ENCODE data around the gene COL4A2.

COL4A2 gene

DNA sequence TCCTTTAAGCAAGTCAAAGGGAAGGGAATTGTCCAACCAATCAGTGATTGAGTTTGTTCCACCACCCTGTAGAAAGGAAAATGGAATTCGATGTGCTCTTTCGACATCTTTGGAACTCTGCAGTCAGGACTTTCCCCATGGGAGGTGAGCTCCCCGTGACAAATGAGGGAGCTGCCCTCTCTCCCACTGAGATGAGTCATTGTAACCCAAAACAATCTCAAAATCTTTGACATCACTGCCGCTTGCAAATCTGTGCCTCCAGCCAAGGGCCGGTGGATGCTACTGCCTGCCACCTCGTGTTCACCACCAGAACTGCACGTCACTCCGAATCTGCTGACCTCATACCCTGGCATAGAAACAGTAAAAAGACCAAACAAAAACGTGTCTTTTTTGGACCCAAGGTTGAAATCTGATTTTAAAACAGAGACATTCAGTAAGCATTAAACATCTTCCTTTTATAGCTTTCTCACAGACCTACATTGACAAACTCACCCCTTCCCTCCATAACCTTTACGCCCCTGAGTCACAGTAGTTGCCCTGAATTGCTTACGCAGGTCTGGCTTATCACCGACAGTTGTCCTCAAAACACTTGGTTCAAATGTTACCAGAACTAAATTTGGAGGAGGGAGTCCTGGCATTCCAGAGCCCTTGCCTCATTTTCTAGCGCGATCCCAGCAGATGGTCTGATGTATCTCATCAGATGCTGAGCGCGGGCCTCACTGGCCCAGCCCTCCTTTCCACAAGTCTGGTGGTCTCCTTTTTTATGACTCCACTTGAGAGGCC, 105.2 kb downstream of the COL4A2 start:
- DNase-seq (ENCODE audit: extremely low read depth, low read depth): peak; percentile 93

DNA sequence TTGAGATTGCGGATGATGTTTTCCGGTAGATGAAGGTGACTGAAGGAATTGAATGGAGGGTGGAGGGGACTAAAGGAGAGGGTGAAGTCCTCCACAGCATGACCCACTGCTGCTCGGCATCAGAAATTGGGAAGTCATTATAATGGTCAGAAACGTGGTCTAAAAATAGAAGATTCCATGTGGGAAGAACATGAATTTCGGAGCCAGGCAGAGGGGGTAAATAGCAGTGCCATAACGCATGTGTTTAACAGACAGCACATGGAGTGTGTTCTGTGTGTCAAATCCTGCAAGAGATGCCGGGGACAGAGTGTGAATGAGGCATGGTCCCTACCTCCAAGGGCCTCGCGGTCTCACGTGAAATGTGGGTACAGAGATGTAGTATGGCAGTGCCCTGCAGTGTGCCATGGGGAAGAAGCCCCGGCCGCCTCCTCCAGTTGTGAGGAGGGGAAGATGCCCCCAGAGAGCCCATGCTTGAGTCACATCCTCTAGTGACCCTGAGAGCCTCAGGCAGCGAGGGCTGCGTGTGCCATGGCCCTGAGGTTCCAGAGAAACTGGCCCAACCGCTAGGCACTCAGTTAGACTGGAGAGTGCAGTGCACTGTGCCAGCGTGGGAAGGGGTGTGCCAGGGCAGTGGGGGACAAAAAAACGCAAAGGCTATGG, 106.1 kb downstream of the COL4A2 start:
- no peak for DNase-seq (ENCODE audit: extremely low read depth, low read depth)
- TF ChIP-seq, protein P1, sequence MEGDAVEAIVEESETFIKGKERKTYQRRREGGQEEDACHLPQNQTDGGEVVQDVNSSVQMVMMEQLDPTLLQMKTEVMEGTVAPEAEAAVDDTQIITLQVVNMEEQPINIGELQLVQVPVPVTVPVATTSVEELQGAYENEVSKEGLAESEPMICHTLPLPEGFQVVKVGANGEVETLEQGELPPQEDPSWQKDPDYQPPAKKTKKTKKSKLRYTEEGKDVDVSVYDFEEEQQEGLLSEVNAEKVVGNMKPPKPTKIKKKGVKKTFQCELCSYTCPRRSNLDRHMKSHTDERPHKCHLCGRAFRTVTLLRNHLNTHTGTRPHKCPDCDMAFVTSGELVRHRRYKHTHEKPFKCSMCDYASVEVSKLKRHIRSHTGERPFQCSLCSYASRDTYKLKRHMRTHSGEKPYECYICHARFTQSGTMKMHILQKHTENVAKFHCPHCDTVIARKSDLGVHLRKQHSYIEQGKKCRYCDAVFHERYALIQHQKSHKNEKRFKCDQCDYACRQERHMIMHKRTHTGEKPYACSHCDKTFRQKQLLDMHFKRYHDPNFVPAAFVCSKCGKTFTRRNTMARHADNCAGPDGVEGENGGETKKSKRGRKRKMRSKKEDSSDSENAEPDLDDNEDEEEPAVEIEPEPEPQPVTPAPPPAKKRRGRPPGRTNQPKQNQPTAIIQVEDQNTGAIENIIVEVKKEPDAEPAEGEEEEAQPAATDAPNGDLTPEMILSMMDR (IDR thresholded peaks at IDR 0.05; ENCODE audit: low read depth, low read length, missing control alignments): no peak
- no peak overlapping the region for H3K4me3 ChIP-seq (replicated peaks; ENCODE audit: low read depth, low read length)

More for the DNA sequence above, 105.2 kb downstream of the COL4A2 start:
- TF ChIP-seq, protein P1 (IDR thresholded peaks at IDR 0.05; ENCODE audit: low read depth, low read length, missing control alignments): peak; percentile 92
- H3K4me3 ChIP-seq (replicated peaks; ENCODE audit: low read depth, low read length): no peak overlapping the region

DNA sequence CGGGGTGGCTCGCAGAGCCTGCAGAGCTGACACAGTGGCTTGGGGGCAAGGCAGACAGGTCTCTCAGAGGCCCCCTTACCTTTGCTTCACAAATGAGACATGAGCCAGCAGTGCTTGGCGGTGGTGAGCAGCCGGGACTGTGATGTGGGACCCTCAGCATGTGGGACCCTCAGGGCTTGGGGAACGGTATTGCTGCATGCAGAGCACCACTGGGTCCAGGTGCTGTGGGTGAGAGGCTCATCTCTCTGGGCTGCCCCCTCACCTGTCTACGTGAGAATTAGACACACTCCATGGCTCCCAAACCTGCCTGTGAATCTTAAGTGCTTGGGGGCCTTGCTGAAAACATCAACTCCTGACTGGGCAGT, 106.6 kb downstream of the COL4A2 start:
- TF ChIP-seq, protein P1 (IDR thresholded peaks at IDR 0.05; ENCODE audit: low read depth, low read length, missing control alignments): no peak
- no peak overlapping the region for H3K4me3 ChIP-seq (replicated peaks; ENCODE audit: low read depth, low read length)

DNA sequence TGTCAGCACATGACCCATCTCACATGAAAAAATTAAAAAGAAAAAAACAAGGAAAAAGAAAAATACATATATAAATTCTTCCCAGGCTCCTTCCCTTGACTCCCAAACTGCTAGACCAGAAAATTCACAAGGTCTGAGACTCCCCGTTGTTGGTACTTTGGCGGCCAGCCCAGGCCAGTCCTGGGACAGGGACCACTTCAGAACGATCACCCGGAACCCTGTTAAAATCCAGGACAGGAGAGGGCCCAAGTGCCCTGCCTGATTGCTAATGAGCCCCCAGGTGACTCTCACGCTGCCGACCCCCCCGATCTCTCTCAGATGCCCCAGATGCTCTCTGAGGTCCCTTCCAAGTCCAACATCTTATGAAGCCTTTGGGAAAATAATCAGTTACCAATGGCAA, 107.2 kb downstream of the COL4A2 start:
- TF ChIP-seq, protein P1 (IDR thresholded peaks at IDR 0.05; ENCODE audit: low read depth, low read length, missing control alignments): no peak
- H3K4me3 ChIP-seq (replicated peaks; ENCODE audit: low read depth, low read length): no peak overlapping the region
- DNase-seq (ENCODE audit: extremely low read depth, low read depth): no peak

More for the DNA sequence above, 106.6 kb downstream of the COL4A2 start:
- no peak for DNase-seq (ENCODE audit: extremely low read depth, low read depth)

DNA sequence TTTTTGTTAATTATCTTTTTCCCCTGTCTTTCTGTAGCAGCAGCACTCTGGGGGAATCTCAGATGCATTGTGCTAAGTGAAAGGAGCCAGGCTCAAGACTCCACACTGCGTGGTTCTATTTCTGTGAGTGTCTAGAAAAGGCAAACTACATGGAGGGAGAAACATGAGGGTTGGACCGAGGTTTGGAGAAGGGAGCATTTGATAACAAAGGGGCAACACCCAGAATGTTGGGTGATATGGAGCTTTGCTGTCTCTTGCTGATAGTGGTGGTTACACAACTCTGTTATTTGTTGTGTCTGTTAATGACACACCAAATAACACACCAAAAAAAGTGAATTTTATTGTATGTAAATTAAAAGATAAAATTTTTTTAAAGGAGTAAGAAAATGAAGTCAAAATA, 107.8 kb downstream of the COL4A2 start:
- H3K4me3 ChIP-seq (replicated peaks; ENCODE audit: low read depth, low read length): no peak overlapping the region
- TF ChIP-seq, protein P1 (IDR thresholded peaks at IDR 0.05; ENCODE audit: low read depth, low read length, missing control alignments): no peak
- no peak for DNase-seq (ENCODE audit: extremely low read depth, low read depth)

DNA sequence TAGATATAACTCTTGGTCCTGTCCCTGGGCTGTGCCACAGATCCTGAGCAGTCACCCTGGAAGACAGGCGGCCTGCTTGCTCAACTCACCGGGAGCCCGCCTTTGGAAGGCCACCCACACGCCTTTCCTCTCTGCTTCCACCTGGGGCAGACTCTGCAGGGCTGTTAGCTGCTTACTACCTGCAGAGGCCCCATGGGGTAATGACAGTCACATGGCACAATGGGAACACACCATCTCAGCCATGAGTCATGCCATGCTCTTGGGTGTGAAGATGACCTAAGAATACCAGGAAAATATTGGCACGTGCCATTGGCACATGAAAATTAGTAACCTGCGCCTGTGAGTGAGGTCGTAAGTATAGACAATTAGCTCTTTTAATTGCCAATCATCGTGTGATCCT, 108.6 kb downstream of the COL4A2 start:
- TF ChIP-seq, protein P1 (IDR thresholded peaks at IDR 0.05; ENCODE audit: low read depth, low read length, missing control alignments): no peak
- no peak overlapping the region for H3K4me3 ChIP-seq (replicated peaks; ENCODE audit: low read depth, low read length)
- no peak for DNase-seq (ENCODE audit: extremely low read depth, low read depth)
